ENCODE measurements around the gene SORCS2.

Gene SORCS2

GRCh38 chr4:7441201-7441600 lies 248.9 kb downstream of the SORCS2 start:
- in situ Hi-C loops (cut with MboI; ENCODE audit: low sequenced_read_pairs, unreplicated experiment), result no loop called here
- no peak for DNase-seq (ENCODE audit: low spot score)
- TF ChIP-seq CTCF (IDR thresholded peaks at IDR 0.05; ENCODE audit: borderline replicate concordance, control extremely low read depth, extremely low read depth, insufficient read depth, missing control alignments), result no peak

- in situ Hi-C loops (cut with MboI; ENCODE audit: low sequenced_read_pairs, unreplicated experiment), result no loop called here
- no peak for TF ChIP-seq CTCF (IDR thresholded peaks at IDR 0.05; ENCODE audit: borderline replicate concordance, control extremely low read depth, extremely low read depth, insufficient read depth, missing control alignments)
- no peak for DNase-seq (ENCODE audit: low spot score)
Measured at GRCh38 chr4:7442574-7443162, 250.3 kb downstream of the SORCS2 start.

- TF ChIP-seq CTCF (IDR thresholded peaks at IDR 0.05; ENCODE audit: borderline replicate concordance, control extremely low read depth, extremely low read depth, insufficient read depth, missing control alignments), result no peak
- in situ Hi-C loops (cut with MboI; ENCODE audit: low sequenced_read_pairs, unreplicated experiment), result no loop called here
Measured at GRCh38 chr4:7444314-7444713, 252.0 kb downstream of the SORCS2 start.

GRCh38 chr4:7444731-7445130 lies 252.4 kb downstream of the SORCS2 start:
- in situ Hi-C loops (cut with MboI; ENCODE audit: low sequenced_read_pairs, unreplicated experiment), result no loop called here
- no peak for TF ChIP-seq CTCF (IDR thresholded peaks at IDR 0.05; ENCODE audit: borderline replicate concordance, control extremely low read depth, extremely low read depth, insufficient read depth, missing control alignments)
- DNase-seq (ENCODE audit: low spot score), result no peak

More at GRCh38 chr4:7444314-7444713, 252.0 kb downstream of the SORCS2 start:
- no peak for DNase-seq (ENCODE audit: low spot score)

- in situ Hi-C loops (cut with MboI; ENCODE audit: low sequenced_read_pairs, unreplicated experiment), result no loop called here
Measured at GRCh38 chr4:7447236-7447635, 254.9 kb downstream of the SORCS2 start.

GRCh38 chr4:7448036-7448435 lies 255.7 kb downstream of the SORCS2 start:
- DNase-seq (ENCODE audit: low spot score), result no peak
- in situ Hi-C loops (cut with MboI; ENCODE audit: low sequenced_read_pairs, unreplicated experiment), result no loop called here
- TF ChIP-seq CTCF (IDR thresholded peaks at IDR 0.05; ENCODE audit: borderline replicate concordance, control extremely low read depth, extremely low read depth, insufficient read depth, missing control alignments), result no peak

More at GRCh38 chr4:7447236-7447635, 254.9 kb downstream of the SORCS2 start:
- DNase-seq (ENCODE audit: low spot score), result no peak
- TF ChIP-seq CTCF (IDR thresholded peaks at IDR 0.05; ENCODE audit: borderline replicate concordance, control extremely low read depth, extremely low read depth, insufficient read depth, missing control alignments), result no peak

Measured in GM13976 (cell line).